Cardiac septum (tissue), 1 donor: ENCODE data around the gene PHACTR3. TPM values are rescaled to one million over a fixed set of nuclear protein-coding genes. Genes with fewer than 3 reads are reported as not detected.

Experiments used
- DNase-seq: peaks from one replicate; pipeline ENCODE4 v3.0.0-alpha.2; 2020; ENCODE audit warnings: low spot score
- intact Hi-C: fragments of 100-400 bp; cut with DNase I; formaldehyde crosslinking; loops from one replicate; pipeline ENCODE4 v1.14.0; 2022
- total RNA-seq: library from RNA; stranded (reverse); fragmentation: NEBNext Ultra II Directional; extraction: Animal tissue kit (Norgen Biotek cat#: 25700); gene quantifications from one replicate; pipeline ENCODE4 v1.2.1, GENCODE V29; 2021
- donor health status: DM: no; HTN: no; CAD: no.

The PHACTR3 gene
- total RNA-seq, 1 donor from 2014 or later: 0.54 TPM

DNA sequence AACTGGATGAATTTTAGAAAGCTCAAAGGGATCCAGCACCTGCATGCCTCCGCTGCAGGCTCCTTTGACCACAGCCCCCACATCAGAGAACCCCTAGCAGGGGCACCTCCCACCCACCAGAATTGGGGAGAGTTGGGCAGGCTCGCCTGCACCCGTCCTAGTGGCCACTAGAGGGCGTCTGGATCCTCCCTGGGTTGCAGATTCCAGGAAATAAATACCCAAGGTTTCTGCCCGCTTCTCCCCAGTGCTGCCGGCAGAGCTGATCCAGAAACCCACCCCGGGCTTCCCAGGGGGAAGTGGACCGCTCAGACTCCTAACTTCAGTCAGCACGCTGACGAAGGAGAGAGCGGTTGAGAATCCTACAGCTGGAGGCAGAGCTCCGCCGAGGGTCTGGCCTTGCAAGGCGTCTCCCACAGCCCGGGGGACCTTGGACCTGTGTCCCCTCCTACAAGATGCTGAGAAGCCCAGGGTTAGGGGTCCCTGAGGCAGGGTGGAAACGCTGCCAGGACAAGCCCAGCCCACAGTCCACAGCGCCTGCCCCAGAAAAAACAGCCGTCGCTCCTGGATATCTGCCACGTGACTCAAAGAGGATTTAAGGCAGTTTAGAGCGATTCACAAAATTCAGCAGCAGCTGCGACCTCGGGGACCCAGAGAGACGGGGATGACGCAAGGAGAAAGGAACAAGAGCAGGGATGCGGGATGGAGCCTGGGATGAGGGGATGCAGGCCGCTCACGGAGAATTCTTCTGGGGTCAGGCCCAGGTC is 32.6 kb upstream of the PHACTR3 start:
- intact Hi-C loops: loop anchor here (2.0 kb wide), 1 partner anchor 179 kb away; no protein-coding TSS in a partner anchor
- no peak for DNase-seq

- intact Hi-C loops: no loop called here
- no peak for DNase-seq
These were observed 31.8 kb upstream of the PHACTR3 start for GRCh38 chr20:59572515-59572914.

DNA sequence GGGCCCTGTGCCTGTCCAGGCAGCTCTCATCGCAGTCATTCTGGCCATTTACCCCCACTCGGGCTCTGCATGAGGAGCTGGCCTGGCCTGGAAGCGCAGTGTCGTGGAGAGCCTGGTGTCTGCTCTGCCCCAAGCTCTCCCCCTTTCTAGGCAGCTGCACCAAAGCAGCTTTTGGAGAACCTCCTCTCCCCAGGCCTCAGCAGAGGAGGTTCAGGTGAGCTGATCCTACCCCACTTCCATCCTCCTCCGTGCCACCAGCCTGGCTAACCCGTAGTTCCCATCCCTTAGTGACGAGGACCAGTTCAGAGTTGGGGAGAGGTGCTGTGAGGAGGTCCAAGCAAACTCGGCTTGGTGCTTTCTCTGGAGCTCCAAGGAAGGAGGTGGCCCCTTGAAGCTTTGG is 30.5 kb upstream of the PHACTR3 start:
- DNase-seq: peak; percentile 33
- intact Hi-C loops: no loop called here

GRCh38 chr20:59574308-59574707 is 30.0 kb upstream of the PHACTR3 start:
- intact Hi-C loops: no loop called here
- peak; percentile 56 for DNase-seq

- intact Hi-C loops: no loop called here
- peak; percentile 29 for DNase-seq
These were observed 29.1 kb upstream of the PHACTR3 start for GRCh38 chr20:59575216-59575615.

DNA sequence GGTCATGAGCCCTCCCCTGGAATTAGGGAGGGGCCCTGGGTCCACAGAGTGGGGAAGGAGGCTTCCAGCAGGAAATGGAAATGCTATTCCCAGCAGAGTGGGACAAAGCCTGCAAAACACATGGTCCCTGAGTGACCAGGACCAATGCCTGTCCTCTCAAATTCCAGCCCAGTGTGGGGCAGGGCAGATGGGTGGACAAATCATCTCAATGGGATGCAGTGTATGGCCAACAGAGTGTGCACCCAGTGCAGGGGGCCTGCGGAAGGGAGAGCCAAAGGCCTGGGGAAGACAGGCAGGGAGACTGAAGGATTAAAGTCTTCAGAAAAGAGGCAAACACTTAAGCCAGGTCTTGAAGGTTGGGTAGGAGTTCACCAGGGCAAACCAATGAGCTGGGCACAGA is 28.7 kb upstream of the PHACTR3 start:
- intact Hi-C loops: no loop called here
- DNase-seq: peak; percentile 44

DNA sequence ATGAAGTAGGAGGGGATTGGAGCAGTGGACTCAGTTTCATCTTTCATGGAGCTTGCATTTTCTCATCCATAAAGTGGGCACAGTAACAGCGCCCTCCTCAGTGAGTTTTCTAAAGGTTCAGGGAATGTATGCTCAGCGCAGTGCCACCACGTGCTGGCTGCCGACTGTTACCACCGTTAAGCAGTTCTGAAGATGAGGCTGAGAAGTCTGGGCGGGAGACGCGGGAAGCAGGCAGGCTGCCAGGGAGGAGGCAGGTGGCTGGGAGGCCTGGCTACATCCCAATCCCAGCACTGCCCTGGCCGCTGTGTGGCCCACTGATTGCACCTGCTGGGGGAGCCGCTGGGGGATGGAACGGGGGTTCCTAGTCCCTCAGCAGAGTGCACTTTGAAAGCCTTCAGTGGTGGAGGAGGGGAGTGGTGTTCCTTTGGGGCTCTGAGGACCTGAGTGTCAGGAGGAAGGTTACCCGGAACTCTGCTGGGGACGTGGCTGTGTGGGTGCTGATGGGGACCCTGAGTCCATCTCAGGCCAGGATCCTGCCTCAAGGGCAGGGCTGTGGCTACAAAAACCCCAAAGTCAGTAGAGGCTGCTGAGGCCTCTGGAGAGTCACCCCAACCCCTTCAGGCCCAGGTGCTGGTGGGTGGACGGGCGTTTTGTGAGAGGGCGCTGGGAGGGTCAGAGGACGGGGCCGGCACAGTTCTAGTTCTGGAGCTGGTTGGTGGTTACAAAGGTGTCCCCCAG is 28.0 kb upstream of the PHACTR3 start:
- intact Hi-C loops: no loop called here
- DNase-seq: peak; percentile 63

- DNase-seq: peak; percentile 59
These were observed 27.1 kb upstream of the PHACTR3 start for GRCh38 chr20:59577037-59577808.

GRCh38 chr20:59577809-59578435 is 26.4 kb upstream of the PHACTR3 start:
- intact Hi-C loops: no loop called here
- DNase-seq: peak; percentile 72

More at GRCh38 chr20:59577037-59577808, 27.1 kb upstream of the PHACTR3 start:
- intact Hi-C loops: no loop called here

DNA sequence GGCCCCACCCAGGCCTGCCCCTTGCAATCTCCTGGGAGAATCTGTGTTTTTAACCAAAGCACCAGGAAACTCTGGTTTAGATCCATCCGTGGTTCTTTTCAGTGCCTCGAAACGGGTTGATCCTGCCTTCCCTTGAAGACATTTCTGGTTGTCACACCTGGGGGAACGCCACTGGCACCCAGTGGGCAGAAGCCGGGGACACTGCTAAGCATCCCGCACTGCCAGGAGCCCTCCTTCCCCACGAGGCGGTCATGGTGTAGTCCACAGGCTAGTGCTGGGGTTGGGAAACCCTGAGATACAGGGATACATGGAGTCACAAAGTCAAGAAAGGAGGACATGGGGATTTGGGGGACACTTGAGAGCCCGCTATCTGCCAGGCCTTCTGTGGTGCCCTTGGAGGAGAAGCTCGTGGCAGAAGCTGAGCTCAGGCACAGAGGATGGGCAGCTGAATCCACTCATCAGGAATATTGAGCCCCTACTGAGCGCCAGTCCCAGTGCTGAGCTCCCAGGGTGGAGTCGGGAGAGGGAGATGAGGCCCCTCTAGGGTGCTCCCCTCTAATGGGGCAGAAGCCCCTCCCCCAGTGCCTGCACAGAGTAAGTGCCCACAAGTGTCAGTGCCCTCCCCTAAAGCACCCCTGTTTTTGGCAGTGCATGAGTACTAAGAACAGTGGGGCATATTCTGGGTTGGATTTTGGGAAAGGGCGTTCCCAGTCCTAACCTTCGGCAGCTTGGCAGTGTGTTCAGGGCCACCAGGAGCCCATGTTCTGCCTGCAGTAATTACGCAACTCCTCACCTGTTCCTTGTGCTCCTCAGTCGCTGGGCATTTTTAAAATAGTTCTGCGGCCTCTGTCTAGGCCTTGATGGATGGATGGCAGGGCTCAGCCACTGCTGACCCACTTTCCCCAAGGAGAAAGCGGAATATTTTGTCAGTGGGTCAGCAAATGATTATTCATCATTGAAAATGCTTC is 25.6 kb upstream of the PHACTR3 start:
- intact Hi-C loops: no loop called here
- peak; percentile 56 for DNase-seq

GRCh38 chr20:59579404-59580145 is 24.8 kb upstream of the PHACTR3 start:
- peak; percentile 35 for DNase-seq
- intact Hi-C loops: no loop called here

GRCh38 chr20:59580146-59580946 is 24.0 kb upstream of the PHACTR3 start:
- intact Hi-C loops: no loop called here
- DNase-seq: peak; percentile 64

DNA sequence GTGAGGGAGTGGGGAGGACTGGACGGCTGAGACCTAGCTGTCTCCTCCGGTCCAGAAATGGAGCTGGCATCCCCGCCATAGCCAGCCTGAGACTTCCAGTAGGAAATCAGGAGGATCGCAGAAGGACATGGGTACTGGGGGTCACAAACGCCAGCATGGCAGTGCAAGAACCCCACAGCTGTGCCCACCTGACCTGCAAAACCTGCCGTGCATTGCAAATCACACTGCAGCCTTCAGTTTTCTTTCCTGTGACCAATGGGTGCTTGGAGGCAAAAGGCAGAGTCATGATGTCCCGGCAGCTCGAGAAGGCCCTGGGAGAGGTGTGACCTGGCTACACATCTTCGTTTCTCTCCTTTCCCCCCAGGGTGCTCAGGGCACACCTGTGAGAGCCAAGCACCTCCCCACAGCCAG is 23.3 kb upstream of the PHACTR3 start:
- intact Hi-C loops: no loop called here
- peak; percentile 70 for DNase-seq

- peak; percentile 43 for DNase-seq
- intact Hi-C loops: no loop called here
These were observed 22.2 kb upstream of the PHACTR3 start for GRCh38 chr20:59581993-59582679.

DNA sequence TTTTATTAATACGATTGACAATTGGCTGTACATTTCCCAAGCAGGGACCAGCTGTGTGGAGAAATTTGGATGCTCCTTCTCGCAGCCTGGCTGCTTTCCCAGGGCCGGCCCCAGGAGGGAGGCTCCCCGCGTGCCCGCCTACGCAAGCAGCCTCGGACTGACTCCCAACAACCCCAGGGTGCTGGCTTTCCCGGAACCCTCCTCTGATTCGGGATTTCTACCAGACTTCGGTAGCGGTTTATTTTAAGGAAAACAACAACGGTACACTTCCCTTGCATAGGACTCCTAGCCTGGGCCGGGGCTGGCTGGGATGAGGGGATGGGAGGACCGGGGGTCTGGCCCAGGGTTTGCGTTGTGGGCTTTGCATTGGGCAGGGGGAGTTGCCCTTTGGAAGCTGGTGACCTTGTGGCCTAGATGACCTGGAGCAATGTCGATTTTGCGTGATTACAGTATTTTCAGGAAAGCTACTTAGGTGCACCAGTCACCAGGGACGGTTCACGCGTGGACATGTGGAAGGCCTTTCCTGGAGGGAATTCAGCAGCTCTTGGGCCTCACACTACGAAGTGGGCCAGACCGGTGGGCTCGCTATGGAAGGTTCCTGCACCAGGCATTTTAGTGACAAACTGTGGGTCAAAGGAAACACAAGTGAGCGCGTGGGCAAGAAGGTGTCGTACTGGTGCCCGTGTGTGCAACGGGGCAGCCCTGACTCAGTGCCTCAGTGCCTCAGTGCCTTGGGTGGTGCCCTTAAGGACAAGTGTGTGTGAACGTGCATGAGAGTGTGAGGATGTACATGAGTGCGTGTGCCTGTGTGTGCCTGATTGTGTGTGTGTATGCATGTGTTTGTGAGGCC is 20.7 kb upstream of the PHACTR3 start:
- intact Hi-C loops: no loop called here
- peak; percentile 77 for DNase-seq
